SK-N-SH treated with all-trans-retinoic acid at 6 μM for 48 hours (cell line): ENCODE measurements around the gene KLHL3.

Source experiments
- ARNTL ChIP-seq: fragments of 450-650 bp; formaldehyde crosslinking; IDR thresholded peaks from 2 replicates; pipeline ENCODE4 v1.5.0; 2020; ENCODE audit warnings: low read depth, mild to moderate bottlenecking, moderate library complexity, borderline replicate concordance
- BACH2 ChIP-seq: fragments of 250-450 bp; sonication (Bioruptor Pico); IDR thresholded peaks from 2 replicates; pipeline ENCODE4 v1.9.0; 2021; ENCODE audit warnings: mild to moderate bottlenecking, borderline replicate concordance
- CREB5 ChIP-seq: fragments of 250-450 bp; sonication (Bioruptor Pico); IDR thresholded peaks from 2 replicates; pipeline ENCODE4 v1.5.1; 2020; ENCODE audit warnings: low read depth, mild to moderate bottlenecking, moderate library complexity
- CSRNP3 ChIP-seq: fragments of 250-450 bp; sonication (Bioruptor Pico); IDR thresholded peaks from 2 replicates; pipeline ENCODE4 v1.5.1; 2021; ENCODE audit warnings: mild to moderate bottlenecking, moderate library complexity
- RARB ChIP-seq: fragments of 250-450 bp; sonication (Bioruptor Pico); IDR thresholded peaks from 2 replicates; pipeline ENCODE4 v1.8.0; 2021; ENCODE audit warnings: mild to moderate bottlenecking, moderate library complexity
- ZNF70 ChIP-seq: fragments of 450-650 bp; formaldehyde crosslinking; IDR thresholded peaks from 2 replicates; pipeline ENCODE4 v1.5.0; 2020; ENCODE audit warnings: mild to moderate bottlenecking, moderate library complexity
- TF ChIP-seq, protein P1 (sequence below): fragments of 250-450 bp; sonication (Bioruptor Pico); IDR thresholded peaks from 2 replicates; pipeline ENCODE4 v1.8.0; 2020; ENCODE audit warnings: mild to moderate bottlenecking, moderate library complexity, borderline replicate concordance

DNA sequence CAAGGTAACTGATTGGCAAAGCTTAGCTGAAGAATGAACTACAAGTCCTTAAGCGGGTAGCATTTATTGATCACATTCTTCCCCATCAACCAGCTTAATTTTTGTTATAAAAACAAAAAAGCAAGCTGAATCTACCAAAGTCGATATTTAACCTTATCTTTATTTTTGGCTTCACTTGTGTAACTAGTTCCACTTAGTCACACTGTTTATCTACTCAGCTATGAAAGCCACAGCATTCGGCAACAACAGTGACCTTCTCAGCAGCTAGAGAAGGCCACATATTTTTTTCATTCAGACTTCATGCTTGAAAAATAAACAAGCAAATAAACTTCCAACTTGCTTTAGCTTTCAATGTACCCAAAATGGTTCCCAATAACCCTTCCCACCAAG is 69.4 kb downstream of the KLHL3 start:
- TF ChIP-seq, protein P1, sequence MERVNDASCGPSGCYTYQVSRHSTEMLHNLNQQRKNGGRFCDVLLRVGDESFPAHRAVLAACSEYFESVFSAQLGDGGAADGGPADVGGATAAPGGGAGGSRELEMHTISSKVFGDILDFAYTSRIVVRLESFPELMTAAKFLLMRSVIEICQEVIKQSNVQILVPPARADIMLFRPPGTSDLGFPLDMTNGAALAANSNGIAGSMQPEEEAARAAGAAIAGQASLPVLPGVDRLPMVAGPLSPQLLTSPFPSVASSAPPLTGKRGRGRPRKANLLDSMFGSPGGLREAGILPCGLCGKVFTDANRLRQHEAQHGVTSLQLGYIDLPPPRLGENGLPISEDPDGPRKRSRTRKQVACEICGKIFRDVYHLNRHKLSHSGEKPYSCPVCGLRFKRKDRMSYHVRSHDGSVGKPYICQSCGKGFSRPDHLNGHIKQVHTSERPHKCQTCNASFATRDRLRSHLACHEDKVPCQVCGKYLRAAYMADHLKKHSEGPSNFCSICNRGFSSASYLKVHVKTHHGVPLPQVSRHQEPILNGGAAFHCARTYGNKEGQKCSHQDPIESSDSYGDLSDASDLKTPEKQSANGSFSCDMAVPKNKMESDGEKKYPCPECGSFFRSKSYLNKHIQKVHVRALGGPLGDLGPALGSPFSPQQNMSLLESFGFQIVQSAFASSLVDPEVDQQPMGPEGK (CRISPR knock-in tag), result no peak
- TF ChIP-seq CSRNP3 (CRISPR knock-in tag), result no peak
- TF ChIP-seq BACH2, result no peak
- no peak for TF ChIP-seq ARNTL (CRISPR knock-in tag)
- no peak for TF ChIP-seq RARB (CRISPR knock-in tag)
- no peak for TF ChIP-seq CREB5 (CRISPR knock-in tag)
- TF ChIP-seq ZNF70 (CRISPR knock-in tag), result no peak
